Stimulated activated CD4-positive, alpha-beta T cell treated with anti-CD3 and anti-CD28 coated beads, Interleukin-12 subunit alpha, Interleukin-12 subunit beta, amount 100 ng/mL, for 4 hours (primary cell): ENCODE measurements around the gene TBL1X.

Experiments used
- DNase-seq: peaks from one replicate; pipeline ENCODE4 v3.0.0-alpha.2; 2020

Gene TBL1X

DNA sequence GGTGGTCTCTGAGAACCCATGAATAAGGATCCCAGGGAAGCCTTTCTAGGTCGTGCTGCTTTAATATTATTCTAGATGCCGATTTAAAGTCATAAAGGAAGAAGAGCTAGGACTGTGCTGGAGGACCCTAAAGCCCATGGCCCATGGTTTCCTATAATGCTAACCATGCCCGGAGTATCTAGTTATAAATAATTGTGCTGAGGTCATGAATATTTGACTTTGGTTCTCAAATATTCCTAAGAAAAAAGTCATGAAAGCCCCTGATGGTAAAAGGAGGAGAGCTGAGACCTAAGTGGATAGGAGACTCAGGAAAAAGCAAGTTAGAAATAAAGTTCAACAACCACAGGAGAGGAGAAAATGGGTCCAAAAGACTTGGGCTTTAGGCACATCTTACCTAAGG is 132.0 kb downstream of the TBL1X start:
- DNase-seq = no peak

DNA sequence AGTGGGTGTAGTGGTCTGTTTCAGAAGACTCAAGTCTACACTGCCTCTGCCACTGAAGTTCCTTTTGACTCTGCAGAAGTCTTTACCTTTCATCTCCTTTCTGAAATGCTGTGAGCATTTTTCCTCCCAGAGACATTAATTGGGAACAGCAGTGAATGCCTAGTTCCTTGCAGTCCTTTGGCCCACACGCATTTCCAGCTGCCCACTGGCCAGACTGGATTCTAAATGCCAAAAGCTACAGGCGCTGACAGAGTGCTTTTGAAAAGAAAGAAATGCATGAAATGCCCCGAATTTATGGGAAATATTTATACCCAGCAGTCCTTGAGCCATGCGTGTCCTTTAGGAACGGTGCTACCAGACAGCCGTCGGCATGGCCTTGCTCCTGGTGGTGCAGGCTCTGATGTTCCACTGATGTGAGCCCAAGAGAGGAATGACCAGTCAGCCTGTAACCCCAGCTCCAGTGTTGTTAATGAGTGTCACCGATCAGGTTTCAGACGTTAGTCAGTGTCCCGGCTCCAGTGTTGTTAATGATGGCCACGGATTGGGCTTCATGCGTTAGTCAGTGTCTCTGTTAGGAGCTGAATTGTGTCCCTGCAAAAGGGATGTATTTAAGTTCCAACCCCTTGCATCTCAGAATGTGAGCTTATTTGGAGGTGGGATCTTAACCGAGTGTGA is 132.6 kb downstream of the TBL1X start:
- DNase-seq = no peak

DNA sequence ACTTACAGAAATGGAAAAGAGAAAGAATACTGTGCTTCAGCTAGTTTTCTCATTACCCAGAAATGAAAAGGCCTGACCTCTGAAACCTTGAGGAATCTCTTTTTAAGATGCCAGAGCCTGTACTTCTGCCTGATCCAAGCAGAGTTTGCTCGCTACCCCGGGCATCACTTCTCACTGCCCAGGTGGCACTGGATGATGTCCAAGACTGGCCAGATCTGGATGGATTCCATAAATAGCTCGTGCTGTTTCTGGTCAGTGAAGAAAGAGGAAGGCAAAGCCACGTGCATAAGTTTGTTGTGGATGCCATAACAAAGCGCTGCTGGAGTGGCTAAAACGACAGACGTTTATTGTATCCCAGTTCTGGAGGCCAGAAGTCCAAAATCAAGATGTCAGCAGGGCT is 133.5 kb downstream of the TBL1X start:
- no peak for DNase-seq

DNA sequence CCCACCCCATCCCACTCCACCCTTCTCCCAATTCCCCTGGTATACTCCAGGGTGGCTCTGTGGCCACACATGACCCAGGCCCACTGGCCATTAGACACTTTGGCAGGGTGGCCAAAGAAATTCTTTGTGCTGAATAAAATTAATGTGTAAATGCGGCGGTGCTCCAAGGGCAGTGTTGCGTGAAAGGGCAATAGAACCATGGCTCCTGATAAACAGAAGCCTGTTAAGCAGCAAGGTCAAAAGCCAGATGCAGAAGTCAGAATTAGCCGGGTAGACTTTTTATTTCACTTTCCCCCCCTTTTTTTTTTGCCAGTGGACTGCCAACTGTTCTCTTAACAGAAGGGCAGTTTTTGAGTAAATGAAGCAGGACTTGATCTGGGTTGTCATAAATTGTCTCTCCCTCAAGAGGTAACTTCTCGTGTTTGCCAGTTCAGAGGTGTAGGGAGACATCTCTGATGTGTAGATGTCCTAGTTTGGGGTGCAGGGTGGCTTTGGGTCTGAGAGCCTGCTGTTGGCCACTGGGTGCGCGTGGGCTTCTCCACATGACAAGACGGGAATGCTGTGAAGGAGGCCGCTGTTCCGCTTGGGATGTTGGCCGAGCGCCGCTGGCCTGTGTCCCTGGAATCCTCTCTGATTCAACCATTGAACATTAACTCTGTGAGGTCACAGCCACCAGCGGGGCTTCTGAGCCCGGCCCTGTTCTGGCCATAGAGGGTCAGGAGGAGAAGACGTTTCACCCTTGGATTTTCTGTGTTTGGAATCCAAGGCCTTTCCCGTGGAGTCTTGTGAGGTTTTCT is 139.5 kb downstream of the TBL1X start:
- no peak for DNase-seq

DNA sequence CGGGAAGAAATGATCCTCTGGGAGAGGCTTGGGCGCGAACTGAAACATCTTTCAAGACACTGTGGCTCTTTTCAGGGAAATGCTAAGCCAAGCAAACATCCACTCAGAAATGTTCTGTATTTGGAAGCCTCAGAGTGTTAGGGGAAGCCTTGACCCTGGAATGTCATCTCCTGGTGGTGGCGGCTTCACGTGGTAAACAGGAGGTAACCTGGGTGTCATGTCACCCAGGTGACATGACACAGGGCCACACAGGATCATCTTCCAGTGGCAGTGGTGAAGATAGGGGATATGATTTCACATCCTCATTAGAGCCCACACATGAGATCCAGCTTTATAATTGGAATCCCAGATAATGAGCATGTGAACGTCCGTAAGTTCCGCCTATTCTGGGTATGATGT is 140.0 kb downstream of the TBL1X start:
- DNase-seq = no peak

DNA sequence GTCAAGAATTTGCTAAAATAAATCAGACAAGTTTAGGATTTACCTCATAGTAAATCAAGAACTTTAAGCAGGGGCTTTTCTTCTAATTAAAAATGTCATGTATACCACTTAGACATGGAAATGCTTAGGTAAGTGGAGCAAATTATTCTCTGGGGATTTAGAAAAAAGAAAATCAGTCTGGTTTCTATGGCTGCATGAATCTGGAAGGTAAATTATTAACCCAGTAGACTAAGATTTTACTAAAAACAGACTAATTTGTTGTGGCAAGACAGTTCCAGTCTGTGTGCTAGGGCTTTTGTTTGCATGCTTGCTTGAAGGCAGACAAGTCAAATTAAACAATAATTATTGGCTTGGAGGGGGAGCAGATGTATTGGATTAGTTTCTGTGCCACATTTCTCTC is 140.6 kb downstream of the TBL1X start:
- no peak for DNase-seq

DNA sequence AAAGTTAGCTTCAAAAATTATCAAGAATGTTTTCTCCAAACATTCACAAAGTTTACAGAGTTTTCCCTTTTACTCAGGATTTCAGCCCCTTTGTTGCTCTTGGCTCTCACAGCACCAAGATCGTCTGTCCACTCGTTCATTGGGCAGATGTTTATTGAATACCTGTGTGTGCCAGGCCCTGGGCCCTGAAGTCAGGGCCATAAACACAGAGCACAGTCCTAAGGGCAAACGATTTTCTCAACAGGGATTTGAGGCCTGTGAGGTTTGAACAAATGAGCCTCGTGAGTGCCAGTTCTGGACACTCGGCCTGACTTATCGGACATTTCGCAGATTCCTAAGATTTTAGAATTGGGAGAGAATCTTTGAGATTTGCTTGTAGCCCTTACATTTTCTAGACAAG is 142.1 kb downstream of the TBL1X start:
- DNase-seq = no peak

DNA sequence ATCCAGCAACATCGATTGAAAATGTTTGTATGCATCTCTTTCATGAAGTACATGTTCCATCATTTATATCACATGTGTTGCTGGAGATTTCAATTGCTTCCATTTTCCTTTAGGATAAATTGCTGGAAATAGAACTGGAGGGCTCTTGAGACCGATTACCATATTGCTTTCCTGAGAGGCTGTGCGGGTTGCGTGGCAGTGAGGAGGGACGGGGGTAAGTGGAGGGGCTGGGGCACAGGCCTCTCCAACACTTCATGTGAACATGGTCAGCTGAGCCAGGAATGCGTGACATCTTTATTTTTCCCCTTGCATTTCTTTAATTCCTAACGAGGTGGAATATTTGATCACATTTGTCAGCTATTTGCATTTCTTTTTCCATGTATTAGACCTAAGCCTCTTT is 144.6 kb downstream of the TBL1X start:
- no peak for DNase-seq

DNA sequence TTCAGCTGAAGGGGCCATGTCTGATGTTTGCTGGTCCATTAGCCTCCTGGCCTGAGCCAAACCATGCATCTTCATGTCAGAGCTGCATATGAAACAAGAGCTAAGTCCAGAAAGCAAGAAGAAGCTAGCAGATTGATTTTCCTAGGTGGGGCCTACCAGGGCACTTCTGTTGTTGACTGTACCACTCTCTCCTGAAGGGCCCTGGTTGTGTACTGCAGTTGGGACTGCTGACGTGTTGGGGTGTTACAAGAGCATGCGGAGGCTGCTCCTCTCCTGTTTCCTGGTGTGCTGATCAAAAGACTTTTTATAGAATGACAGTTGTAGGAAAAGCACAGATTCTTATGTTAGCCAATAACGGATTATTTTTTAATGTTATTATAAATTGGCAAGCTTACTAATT is 145.1 kb downstream of the TBL1X start:
- DNase-seq = no peak

DNA sequence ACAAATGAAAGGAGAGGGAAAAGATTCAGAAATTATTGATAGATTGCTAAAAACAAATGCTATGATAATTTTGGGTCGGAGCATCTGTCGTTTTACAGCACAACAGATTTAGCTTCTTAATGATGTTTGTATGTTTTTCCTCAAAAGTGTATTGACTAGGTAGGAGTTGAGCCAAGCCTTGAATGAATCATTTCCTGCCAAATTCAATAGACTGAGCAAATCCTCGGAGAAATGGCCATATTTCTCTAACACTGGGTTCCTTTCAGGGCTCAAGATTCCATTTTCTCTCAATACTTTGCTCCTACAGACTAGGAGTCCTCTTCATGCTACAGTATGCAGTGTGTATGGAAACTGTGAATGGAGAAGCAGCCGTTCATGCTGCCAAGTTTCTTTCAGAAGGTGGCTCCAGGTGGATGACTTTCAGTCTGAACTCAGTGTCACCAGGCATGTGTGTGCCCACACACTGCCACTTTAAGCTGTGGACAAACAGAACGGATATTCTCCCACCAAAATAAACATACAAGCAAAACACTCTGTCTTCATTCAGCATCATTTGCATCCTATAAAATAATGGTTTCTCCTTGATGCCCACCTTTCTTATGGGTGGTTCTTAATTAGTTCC is 146.0 kb downstream of the TBL1X start:
- no peak for DNase-seq

DNA sequence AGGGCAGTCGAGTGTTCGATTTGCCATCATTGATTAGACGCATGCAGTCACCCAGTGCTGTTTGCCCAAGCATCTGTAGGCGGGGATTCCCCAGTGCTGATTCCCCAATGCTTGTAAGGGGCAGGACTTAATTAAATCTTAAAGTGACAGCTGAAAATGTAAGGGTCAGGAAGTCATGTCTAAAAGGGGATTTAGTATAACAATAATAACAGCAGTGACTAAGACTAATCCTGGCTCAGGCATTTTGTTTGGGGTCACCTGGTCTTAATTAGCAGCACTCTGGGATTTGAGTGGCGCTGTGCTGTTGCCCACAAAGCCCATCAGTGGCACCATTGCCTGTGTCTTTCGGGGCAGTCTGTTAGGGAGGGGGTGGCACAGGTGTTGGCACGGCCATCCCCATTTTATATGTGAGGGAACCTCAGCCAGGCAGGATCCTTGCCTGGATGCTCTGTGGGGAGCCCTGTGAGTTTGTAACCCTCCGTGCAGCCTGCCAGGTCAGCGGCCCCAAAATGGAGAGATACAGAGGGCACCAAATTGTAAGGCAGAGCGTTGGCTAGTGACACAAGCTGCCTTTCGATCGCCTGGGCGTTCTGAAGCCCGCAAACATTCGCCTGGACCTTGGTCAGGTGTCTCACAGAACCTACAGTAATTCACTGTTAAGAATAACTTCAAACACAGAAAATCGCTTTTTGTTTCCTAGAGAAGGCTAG is 146.7 kb downstream of the TBL1X start:
- no peak for DNase-seq

DNA sequence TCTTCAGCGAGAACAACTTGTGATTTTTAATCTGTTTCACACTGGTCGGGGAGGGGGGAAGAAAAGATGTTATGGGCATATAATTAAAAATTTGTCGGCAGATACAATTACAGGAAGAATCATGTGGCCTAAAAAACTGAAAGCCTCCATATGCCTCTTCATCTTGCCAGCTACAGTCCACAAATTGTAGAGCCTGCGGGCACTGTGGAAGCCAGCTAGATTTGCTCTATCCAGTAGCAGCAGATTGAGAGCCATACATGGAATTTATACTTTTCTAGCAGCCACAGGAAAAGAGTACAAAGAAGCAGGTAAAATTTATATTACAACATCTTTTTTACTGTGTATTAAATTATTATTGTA is 147.3 kb downstream of the TBL1X start:
- DNase-seq = no peak

DNA sequence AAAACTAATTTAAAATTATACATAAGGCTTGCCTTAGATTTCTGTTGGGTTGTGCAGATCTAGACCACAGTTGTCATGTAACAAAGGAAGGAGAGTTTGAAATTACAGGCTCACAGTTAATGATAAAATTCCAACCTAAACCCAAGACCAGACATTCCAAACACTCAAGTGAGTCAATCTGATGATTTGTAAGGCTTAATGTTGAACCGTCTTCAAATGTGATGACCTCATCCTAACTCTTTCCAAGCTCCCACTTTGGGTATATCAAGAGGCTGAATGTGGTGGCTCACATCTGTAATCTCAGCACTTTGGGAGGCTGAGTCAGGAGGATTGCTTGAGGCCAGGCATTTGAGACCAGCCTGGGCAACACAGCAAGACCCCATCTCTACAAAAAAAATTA is 149.2 kb downstream of the TBL1X start:
- DNase-seq = no peak

DNA sequence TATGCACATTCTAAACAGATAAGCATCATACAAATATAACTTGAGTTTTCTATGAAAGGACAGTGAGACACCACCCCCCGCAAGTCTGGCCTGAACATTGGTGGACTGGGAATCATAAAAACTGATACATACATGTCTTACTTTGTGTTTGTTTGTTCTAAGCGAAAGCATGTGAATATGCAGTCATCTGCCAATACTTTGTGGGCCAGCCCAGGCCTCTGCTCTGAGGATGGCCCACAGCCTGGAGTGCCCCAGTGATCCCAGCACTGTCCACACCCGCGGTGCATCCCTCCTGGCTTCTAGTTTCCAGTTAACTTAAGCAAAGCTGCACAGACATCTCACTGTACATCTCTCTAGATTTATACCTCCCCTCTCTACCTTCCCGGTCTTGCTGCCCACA is 154.3 kb downstream of the TBL1X start:
- DNase-seq = no peak

DNA sequence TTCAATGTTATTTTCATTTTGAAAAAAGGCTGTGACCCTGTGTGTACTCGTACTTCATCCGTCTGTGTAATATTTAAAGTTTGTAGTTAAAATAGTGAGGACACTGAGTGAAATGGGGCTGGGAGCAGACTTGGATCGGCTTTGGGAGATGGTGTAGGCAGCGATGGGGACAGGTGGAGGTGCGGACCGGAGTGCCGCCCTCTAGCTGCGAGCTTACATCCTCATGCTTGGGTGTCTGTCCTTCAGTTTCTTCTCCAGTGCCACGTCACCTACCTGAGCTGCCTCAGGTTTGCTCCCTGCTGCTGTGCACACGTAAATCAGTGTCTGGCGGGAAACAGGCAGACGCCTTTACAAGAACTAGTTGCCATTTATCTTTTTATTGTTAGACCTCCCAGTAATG is 154.7 kb downstream of the TBL1X start:
- no peak for DNase-seq

DNA sequence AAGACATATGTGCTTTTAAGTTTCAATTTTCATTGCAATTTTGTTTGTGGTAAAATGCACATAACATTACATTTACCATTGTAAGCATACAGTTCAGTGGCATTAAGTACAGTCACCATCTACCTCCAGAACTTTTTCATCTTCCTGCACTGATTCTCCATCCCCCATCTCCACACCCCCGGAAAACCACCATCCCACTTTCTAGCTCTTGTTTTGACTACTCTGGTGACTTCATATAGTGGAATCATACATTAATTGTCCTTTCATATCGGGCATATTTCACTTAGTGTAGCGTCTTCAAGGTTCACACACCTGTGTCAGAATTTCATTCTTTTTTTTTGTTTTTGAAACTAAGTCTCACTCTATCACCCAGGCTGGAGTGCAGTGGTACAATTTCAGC is 157.3 kb downstream of the TBL1X start:
- DNase-seq = no peak

DNA sequence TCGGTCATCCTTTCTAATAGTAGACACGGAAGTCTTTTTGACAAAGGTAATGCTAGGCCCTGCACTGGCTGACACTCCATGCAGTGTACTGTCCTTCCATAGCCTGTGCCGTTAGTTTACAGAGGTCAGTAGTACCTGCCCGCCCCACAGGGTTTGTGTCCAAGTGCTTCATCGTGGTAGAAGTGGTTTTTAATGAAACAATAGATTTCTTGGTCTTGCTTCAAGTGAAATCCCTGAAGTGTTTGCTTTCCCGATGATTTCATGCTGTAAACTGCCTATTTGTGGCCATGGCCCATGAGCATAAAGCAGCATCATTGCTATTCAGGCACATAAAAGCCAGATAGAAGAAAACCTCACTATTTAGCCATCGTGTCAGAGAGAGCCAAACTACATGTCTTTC is 161.5 kb downstream of the TBL1X start:
- DNase-seq = no peak

DNA sequence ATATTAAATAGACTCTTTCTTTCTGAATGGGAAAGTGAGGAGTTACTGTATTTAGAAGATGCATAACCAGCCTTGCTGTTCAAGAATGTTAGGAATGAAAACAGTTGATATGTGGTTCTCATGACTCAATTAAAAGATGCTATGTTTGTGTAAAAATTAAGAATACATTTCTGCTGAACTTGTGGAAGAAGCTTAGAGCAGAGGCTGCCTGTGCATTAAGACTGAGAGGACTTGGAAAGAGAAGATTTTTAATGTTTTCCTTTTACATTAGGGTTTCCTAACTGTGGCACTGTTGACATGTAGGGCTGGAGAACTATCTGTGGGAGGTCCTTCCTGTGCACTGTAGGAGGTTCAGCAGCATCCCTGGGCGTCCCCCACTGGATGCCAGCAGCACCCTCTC is 163.1 kb downstream of the TBL1X start:
- DNase-seq = no peak

DNA sequence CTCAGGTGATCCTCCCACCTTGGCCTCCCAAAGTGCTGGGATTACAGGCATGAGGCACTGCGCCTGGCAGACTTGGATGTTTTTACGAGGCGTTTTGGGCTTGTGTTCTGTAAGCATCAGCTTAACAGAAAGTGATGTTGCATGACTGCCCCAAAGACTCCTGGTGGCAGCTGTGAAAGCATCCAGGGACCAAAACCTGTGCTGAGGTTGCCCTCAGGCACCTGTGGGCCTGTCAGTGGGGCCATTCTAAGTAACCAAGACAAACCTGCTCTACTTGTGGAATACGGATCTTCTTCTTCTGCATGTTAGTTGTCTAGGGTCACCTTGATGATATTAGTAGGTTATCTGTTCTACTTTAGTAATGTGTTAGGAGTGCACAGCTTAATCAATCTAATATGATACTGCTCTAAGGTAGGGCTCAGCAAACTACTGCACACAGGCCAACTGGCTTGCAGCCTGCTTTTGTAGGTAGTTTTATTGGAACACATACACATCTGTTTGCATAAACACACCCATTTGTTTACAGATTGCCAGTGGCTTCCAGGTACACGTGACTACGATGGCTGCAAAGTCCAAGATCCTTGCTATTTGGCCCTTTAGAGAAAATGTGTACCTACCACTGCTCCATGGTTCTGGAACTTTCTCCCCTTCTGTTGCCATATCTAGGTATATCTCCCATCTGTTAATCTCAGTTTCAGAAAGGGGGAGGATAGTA is 164.1 kb downstream of the TBL1X start:
- no peak for DNase-seq

DNA sequence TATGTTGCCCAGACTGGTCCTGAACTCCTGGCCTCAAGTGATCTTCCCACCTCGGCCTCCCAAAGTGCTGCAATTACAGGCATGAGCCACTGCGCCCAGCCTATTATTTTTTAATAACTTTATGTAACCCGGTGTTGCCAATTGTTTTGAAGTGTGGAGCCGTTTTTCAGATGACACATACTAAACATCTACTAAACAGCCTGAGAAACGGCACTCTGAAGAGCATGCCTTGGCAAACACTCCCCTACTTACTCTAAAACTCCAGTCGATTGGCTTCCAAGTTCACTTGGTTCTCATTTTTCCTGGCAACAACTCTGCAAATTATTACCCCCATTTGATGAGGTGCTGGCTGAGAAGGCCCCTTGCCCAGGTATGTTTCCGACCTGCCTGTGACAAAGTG is 169.7 kb downstream of the TBL1X start:
- DNase-seq = no peak

DNA sequence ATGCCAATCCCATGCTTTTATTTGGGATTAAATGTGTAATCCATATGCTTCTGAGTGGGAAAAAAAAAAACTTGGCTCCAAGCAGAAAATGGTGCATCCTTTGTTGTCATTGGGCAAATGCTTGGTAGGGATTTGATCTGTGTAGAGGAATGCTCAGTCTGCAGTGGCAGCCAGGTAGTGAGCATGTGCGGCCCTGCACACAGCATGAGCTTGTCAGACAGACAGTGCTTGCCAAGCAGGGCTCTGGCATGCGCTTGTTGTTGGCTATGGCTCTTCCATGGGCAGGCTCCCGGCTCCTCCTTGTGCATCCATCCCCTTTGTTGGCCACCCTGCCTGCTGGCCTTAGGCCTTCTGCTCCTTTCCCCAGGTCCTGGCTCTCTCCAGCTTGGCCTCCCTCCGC is 170.5 kb downstream of the TBL1X start:
- DNase-seq = no peak

DNA sequence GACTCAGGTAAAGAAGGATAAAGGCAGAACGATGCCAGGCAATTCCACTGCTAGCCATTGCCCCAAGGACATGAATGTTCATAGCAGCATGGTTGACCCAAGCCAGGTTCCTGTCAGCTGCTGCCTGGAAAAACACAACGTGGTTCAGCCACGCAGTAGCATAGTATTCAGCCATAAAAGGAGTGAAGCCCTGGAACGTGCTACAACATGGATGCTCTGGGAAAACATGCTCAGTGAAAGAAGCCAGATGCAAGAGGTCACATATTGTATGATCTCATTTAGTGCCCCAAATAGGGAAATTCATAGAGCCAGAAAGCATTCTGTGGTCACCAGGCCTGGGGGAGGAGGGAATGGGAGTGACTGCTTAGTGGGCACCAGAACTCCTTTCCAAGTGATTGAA is 170.9 kb downstream of the TBL1X start:
- DNase-seq = no peak

DNA sequence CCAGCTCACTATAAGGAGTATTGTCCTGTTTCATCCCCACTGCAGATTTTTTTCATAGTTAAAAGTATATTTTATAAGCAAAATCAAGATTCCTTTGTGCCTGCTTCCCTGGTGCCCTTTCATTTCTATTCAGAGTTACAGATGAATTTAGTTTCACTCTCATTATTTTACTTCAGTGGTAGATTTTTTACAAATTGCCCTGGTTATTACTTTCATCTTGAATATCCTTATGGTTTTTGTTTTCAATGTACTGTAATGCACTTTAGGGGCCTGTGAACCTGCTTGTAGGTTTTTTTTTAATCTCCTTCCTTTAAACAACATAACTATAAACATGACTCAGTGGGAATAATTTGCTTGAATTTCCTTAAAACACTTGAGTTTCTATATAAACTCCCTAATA is 174.0 kb downstream of the TBL1X start:
- no peak for DNase-seq
